Stimulated activated CD4-positive, alpha-beta T cell treated with anti-CD3 and anti-CD28 coated beads, Interleukin-2, amount 100 ng/mL, for 48 hours (primary cell): ENCODE data around the gene CCDC141.

Source experiments
- DNase-seq, 2 donors: peaks; one replicate each; pipeline ENCODE4 v3.0.0-alpha.2; 2020

CCDC141 gene

DNA sequence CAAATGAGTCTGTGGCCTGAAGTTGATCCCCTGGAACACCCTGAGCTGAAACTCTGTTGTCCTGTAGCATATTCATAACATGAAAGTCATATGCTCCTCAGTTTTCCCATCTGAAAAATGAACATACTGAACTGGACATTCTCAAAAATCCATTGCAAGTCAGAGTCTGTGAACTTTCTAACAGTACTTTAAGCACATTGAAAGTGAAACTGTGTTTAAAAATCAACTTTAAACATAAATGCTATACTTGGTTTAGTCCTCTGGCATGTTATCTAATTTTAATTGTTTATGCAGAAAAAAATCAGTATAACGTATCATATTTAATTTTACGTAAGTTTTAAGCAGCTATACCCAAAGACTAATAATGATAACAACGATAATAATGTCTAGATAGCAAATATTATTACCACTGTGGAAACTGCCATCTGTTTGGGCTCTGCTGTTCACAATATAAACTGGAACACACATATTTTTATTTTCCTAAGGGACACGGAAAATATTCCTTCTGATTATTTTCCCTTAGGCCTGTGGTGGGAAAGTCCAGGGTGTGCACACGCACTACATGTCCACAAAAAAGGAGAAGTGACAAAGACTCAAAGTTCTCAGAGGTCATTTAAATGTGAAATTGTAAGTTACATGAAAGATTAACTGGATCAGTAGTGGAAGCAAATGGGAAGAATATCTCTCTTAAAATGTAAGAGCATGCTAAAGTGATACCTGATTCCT is 186.6 kb downstream of the CCDC141 start:
- DNase-seq = no peak

- DNase-seq = no peak
These were observed 189.4 kb downstream of the CCDC141 start for GRCh38 chr2:178860551-178860950.

DNA sequence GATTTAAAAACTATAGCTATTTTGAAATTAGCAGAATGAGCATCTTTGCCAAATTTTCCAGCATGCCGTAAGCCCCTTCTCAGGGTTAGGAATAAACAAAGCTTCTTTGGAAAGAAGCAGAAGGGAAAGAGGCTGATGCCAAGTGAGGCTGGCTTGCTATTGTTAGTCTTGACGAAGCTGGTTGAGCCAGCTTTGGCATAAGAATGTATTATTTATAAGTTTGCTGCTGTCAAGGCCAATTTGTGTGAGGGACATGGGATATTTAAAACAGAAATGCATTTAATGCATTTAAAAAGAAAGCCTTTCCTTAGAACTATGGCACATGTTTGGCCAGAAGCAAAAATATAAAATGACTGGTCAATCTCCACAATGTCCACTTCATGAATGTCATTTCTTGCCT is 190.2 kb downstream of the CCDC141 start:
- no peak for DNase-seq

DNA sequence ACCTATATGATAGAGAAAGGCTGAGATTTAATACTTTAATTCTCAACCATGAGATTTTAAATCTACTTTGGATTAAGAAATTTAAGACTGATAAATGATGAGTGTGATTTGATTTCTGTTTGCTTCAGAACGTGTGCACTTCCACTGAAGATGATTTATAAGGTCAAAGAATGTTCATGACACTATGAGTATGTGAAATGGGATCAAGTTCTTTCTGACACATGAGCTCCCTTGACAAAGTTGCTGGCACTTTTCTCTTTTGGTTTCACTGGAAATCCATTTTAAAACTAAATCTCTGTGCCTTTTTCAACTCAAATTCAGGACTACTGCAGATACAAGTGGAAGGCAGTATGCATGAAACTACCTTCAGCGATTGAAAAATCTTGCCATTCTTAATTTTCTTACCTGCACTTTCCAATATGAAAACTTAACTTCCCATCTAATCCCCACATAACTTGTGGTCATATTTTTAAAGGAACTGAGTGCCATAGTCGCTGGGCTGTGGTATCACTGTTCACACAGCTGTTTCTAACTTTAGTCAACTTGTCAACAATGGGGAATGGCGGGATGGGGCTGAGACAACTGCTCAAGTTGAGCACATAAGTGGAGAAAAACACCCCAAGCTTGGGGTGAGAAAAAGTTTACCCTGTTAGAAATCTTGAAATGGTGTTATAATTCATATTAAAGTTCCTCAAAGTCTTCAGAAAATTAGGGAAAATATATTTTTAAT is 190.9 kb downstream of the CCDC141 start:
- no peak for DNase-seq

- no peak for DNase-seq
These were observed 194.8 kb downstream of the CCDC141 start for GRCh38 chr2:178855151-178855550.

GRCh38 chr2:178848335-178848734 is 201.6 kb downstream of the CCDC141 start:
- no peak for DNase-seq

DNA sequence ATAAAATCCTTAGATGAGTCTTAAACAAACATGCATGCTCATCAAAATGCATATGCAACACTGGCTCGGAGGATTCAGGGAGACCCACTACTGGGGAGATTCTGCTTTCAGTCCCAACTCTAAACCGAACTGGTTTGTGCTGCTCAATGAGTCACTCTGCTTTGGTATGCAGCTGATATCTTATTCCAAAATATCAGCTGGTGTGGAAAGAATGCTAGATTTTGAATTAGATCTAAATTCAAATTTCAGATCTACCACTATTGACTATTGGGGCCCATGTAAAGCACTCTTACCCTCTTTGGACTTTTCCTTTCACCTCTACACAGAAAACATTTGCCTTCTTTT is 203.5 kb downstream of the CCDC141 start:
- DNase-seq = no peak

DNA sequence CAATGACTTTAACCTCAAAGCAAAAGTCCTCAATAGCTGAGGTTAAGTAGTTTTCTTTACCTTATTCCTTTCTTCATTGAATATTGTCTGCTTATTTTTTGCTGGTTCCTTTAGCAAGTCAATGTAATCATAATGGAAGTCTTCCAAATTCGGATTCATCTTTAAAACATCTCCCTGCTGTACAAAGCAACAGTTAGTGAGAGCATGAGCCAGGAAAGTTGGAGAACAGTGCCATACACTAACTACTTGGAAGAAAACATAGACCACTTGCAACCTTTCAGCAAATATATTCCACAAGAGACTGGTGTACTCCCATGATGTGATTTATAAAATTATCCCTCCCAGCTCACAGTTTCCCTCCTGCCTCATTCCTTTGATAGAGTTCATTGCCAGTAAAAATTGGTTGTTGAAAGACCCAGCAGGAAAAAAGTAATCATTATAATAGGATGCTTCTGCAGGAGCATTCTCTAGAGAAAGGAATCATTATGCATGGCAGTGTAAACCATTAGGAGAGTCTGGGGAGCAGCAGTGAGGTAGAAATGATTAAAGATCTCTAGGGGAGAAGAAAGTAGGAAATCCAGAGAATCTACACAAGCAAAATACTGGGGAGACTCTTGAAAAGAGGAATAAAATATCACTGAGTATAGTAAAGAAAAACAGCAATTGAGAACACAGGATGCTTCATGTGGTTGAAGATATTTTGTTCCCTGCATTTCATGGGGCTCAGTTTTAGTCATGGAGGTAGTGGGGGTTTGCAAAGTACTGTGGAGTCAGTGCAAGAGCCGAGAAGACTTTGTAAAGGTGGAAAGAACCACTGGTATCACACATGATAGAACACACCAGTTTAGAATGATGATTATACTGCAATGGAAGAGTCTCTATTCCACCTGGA is 204.1 kb downstream of the CCDC141 start:
- no peak for DNase-seq

DNA sequence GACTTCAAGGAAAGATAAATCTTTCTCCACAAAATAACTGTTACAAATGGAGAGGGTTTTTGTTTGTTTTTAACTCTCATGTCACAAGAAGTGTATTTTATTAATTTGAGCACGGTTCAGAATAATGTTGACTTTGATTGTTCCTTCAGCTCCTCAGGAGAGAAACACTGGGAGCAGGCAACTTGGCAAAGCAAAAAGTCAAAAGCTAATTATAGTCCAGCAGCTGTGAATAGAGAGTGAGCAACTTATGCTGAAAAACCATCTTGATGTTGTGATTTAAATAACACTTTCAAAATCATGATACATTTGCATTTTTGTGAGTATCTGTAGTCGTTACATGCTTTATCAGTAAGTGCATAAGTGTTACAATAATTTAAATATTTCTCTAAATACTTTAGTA is 205.2 kb downstream of the CCDC141 start:
- DNase-seq = no peak

- no peak for DNase-seq
These were observed 205.7 kb downstream of the CCDC141 start for GRCh38 chr2:178844269-178844668.

DNA sequence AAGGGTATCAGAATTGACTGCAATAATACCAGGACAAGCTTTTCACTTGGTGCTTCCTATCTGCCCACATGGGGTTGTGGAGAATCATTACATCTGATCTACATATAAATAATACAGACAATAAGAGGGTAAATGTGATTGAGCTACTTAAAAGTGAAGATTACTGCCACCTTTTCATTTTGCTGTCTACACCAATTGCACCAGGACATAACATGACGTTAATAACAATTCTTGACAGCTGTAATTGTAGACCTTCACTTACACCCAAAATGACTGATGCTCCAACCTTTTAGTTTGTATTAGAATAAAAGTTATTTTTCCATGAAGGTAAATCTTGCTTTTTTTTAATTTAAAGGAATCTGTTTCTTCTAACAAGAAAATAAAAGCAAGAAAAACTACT is 206.2 kb downstream of the CCDC141 start:
- DNase-seq = no peak

- DNase-seq = no peak
These were observed 213.1 kb downstream of the CCDC141 start for GRCh38 chr2:178836807-178837206.

- DNase-seq = no peak
These were observed 215.9 kb downstream of the CCDC141 start for GRCh38 chr2:178834086-178834485.

DNA sequence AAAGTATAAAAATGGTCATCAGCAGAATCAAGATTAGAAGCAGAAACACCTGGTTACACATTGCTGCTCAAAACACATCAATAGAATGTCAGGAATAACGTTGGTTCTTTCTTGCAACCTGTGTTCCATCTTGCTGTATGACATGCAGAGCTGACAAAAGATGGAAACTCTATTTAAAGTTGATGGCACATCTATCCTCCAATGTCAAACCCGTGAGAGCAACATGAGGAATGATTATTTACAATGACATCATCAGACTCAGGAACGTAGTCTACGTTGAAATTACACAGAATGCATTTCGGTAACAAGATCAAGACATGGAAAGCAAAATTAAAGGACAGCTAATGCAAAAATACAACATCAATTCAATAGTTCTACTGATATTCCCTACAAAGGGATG is 216.6 kb downstream of the CCDC141 start:
- DNase-seq = no peak

- no peak for DNase-seq
These were observed 219.5 kb downstream of the CCDC141 start for GRCh38 chr2:178830451-178830850.

DNA sequence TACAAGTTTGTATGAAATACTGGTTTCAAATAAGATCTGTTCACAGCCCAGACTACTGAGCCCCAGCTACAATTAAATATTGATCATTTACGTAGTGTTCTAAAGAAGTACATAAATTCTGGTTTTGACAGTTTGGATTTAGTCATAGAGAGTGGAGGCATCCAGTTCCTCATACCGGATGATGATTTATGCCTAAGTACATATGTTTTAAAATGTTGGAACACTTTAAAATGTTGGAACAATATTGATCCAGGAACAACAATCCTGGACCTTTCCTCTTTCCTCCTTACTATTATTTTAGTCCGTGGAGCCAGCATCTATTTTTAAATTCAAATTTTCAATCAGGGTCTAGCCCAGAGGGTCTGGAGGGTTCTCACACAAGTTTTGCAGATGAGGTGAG is 220.0 kb downstream of the CCDC141 start:
- DNase-seq = no peak

DNA sequence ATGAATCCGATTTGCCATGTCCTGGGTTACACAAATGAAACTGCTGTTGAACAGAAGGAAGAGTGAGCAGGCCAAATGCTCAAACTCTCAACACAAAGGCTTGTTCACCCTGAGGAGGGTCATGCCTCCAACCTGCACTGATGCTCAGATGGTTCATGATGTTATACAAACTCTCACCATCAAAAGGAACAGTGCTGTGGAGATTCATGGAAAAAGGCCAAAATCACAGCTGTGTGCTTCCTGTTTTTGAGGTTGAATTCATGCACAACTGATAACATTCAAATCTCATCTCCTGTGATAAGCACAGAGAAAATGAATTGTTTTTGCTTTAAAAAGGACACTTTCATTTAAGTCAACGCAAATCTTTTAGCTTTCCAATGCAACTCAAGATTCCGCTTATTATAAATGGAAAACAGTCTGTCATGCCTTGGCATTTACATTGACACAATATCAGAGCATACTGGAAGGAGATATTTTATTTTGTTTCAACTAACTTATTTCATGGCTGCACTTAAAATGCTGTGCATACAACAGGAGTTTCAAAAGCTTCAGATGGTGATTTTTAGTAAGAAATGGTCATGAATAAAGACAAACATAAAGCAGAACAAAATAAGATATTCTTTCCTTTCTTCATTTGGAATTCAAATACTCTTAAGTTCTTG is 220.5 kb downstream of the CCDC141 start:
- no peak for DNase-seq

GRCh38 chr2:178828486-178828881 is 221.5 kb downstream of the CCDC141 start:
- no peak for DNase-seq

DNA sequence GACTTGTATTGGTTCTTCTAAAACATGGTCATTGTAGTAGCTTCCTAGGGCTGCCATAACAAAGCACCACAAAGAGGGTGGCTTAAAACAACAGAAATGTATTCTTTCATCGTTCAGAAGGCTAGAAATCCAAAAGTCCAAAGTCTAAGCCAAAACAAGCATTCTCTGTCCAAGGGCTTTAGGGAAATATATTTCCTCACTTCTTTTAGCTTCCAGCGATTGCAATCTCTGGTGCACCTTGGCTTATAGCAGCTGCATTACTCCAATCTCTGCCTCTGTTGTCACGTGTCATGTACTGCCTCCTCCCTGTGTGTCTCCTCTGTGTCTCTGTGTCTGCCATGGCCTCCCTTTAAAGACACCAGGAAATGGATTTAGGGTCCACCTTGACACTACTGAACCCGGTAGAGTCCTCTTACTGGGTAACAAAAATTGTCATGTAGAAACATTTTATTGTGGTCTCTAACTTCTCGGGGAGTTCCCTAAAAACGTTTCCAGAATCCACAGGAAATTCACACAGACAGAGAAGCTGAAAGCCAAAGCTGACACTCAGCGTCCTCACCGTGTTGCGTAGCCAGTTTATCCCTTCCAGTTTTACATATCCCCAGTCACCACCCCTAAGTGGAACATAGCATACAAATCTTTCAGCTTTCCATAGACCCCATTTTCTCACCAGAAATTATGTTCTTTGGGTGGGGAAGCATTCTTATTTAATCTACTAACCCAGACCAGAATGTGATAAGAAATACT is 222.0 kb downstream of the CCDC141 start:
- DNase-seq = no peak

DNA sequence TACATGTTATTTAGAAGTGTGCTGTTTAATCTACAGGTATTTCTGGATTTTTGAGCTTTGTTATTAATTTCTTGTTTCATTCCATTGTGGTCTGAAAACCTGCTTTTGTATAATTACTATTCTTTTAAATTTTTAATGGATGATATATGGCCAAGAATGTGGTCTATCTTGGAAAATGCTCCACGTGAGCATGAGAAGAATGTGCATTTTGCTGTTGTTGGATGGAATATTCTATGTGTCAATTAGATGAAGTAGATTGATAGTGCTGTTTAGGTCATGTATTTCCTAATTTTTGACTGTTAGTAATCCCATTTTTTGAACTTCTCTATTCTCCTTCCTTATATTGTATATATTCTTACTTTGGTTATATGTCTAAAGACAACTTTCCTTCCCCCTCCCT is 222.8 kb downstream of the CCDC141 start:
- no peak for DNase-seq

DNA sequence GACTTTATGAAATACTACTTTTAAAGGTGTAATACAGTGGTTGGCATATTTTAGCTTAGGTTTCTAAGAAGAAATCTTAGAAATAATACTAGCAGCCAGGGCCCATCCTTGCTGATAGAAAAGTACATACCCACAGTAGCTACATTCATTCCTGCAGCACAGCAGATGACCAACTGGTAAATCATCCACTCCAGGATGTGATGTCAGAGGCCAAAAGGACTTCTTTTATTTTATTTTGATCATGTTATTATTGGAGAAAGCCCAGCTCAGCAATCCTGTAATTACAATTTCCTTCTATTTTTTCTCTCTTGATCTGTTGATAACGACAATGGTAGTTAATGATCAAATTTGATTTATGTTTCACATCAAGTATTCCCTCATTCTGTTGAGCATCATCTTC is 224.8 kb downstream of the CCDC141 start:
- DNase-seq = no peak

DNA sequence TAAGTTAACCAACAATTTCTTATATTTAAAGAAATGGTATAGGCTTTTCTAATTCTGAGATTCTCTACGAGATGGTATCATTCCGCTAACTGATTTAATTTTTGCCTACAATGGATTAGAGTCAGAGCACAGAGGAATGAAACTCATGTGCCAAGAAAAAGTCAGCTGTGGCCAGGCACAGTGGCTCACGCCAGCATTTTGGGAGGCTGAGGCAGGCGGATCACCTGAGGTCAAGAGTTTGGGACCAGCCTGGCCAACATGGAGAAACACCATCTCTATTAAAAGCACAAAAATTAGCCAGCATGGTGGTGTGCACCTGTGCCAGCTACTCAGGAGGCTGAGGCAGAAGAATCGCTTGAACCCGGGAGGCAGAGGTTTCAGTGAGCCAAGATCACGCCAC is 225.8 kb downstream of the CCDC141 start:
- no peak for DNase-seq
